ENCODE data around the gene NDUFAF8.

The NDUFAF8 gene

DNA sequence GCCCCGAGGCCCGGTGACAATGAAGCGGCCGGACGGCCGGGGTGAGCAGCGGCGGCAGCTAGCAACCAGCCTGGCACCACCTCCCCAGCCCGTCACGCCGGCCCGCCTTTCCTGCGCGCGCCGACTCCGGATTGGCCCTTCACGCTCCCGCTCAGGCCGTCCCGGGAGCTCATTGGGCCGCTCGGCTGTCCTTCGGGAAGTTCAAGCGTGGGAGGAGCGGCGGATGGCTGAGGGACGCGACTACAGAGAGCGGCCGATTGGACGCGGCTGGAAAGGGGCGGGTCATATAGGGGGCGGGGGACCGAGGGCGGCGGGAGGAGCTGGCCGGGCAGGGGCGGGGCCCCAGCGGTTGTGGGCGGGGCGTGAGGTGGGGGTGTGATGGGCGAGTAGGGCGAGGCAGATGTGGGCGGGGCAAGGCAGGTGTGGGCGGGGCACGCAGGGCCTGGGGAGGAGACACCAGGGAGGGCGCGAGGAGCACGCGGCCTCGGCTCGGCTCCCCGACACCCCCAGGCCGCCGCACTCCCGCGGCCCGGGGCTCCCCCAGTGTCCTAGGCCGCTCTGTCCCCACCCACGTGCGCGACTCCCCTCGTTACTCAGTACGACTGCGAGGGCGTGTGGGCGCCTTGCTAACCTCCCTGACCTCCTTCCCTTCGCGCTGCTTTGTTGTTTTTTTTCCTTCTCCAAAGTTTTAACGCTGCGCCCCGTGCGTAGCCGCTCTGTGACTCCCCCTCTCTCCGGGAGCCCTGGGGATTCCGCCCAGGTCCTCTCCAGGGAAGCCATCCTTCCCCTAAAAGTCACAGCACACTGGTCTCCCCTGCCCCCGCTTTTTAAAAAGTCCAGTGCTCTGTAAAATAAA, 16.0 kb upstream of the NDUFAF8 start, which contains the start of gene CEP131:
Gene CEP131 (minus strand): TSS at position 60 of the 856 bp plus-strand sequence. CDS start 2,909 bp downstream, outside the sequence.
- CTCF ChIA-PET, result interaction anchor here (0.6 to 1.0 kb wide), 5 partner anchors 9 to 780 kb away, joined by 3 read pairs; no protein-coding TSS in a partner anchor
- Histone ChIP-seq H3K27ac (ENCODE audit: extremely low read depth, low read depth, low read length) (peak within 1 kb of the TSS; percentile 78; the same call in 1 of the 2 replicates), H3K36me3 (ENCODE audit: control insufficient read depth in 2 of 2, insufficient read depth in 1 of 2, low read length in 2 of 2) (peaks cover 0 to 19% of the 10 kb centered on the region in 2 experiments; a peak in 2 of 3 replicates), H3K9me3 (ENCODE audit: control insufficient read depth, insufficient read depth, low read depth, low read length) (no peaks in the 10 kb centered on the region), H3K4me3 (ENCODE audit: low read depth, low read length) (peak within 1 kb of the TSS; percentile 86), H3K4me1 (ENCODE audit: control insufficient read depth, insufficient read depth, low read length) (peaks cover 13% of the 10 kb centered on the region)
- POLR2A ChIA-PET, result interaction anchor here (0.6 to 1.3 kb wide), 35 partner anchors 10 to 769 kb away, joined by 3 to 55 read pairs (median 4); partner anchors contain the start of genes ARL16, BAHCC1, CCDC137 and HGS
- TF ChIP-seq GFI1B (tag by site-specific recombination; IDR thresholded peaks at IDR 0.05), result no peak
- peak; percentile 86; the same call in 1 of the 2 replicates for TF ChIP-seq REPIN1 (tag by site-specific recombination; IDR thresholded peaks at IDR 0.05; ENCODE audit: low read depth)
- TF ChIP-seq ZNF366 (tag by site-specific recombination; conservative IDR thresholded peaks at IDR 0.05), result 0 out of 2 replicates have a peak, but pooled peaks have one; percentile 24
- TF ChIP-seq SCRT1 (tag by site-specific recombination; IDR thresholded peaks at IDR 0.05; ENCODE audit: borderline replicate concordance), result no peak
- TF ChIP-seq, protein P1, sequence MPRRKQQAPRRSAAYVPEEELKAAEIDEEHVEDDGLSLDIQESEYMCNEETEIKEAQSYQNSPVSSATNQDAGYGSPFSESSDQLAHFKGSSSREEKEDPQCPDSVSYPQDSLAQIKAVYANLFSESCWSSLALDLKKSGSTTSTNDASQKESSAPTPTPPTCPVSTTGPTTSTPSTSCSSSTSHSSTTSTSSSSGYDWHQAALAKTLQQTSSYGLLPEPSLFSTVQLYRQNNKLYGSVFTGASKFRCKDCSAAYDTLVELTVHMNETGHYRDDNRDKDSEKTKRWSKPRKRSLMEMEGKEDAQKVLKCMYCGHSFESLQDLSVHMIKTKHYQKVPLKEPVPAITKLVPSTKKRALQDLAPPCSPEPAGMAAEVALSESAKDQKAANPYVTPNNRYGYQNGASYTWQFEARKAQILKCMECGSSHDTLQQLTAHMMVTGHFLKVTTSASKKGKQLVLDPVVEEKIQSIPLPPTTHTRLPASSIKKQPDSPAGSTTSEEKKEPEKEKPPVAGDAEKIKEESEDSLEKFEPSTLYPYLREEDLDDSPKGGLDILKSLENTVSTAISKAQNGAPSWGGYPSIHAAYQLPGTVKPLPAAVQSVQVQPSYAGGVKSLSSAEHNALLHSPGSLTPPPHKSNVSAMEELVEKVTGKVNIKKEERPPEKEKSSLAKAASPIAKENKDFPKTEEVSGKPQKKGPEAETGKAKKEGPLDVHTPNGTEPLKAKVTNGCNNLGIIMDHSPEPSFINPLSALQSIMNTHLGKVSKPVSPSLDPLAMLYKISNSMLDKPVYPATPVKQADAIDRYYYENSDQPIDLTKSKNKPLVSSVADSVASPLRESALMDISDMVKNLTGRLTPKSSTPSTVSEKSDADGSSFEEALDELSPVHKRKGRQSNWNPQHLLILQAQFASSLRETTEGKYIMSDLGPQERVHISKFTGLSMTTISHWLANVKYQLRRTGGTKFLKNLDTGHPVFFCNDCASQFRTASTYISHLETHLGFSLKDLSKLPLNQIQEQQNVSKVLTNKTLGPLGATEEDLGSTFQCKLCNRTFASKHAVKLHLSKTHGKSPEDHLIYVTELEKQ (tag by site-specific recombination; IDR thresholded peaks at IDR 0.05; ENCODE audit: borderline replicate concordance), result no peak
- TF ChIP-seq IKZF3 (tag by site-specific recombination; IDR thresholded peaks at IDR 0.05), result 0 out of 2 replicates have a peak, but pooled peaks have one; percentile 29
- TF ChIP-seq, protein P2, sequence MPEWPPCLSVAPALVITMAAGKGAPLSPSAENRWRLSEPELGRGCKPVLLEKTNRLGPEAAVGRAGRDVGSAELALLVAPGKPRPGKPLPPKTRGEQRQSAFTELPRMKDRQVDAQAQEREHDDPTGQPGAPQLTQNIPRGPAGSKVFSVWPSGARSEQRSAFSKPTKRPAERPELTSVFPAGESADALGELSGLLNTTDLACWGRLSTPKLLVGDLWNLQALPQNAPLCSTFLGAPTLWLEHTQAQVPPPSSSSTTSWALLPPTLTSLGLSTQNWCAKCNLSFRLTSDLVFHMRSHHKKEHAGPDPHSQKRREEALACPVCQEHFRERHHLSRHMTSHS (tag by site-specific recombination; IDR thresholded peaks at IDR 0.05), result no peak
- TF ChIP-seq, protein P3, sequence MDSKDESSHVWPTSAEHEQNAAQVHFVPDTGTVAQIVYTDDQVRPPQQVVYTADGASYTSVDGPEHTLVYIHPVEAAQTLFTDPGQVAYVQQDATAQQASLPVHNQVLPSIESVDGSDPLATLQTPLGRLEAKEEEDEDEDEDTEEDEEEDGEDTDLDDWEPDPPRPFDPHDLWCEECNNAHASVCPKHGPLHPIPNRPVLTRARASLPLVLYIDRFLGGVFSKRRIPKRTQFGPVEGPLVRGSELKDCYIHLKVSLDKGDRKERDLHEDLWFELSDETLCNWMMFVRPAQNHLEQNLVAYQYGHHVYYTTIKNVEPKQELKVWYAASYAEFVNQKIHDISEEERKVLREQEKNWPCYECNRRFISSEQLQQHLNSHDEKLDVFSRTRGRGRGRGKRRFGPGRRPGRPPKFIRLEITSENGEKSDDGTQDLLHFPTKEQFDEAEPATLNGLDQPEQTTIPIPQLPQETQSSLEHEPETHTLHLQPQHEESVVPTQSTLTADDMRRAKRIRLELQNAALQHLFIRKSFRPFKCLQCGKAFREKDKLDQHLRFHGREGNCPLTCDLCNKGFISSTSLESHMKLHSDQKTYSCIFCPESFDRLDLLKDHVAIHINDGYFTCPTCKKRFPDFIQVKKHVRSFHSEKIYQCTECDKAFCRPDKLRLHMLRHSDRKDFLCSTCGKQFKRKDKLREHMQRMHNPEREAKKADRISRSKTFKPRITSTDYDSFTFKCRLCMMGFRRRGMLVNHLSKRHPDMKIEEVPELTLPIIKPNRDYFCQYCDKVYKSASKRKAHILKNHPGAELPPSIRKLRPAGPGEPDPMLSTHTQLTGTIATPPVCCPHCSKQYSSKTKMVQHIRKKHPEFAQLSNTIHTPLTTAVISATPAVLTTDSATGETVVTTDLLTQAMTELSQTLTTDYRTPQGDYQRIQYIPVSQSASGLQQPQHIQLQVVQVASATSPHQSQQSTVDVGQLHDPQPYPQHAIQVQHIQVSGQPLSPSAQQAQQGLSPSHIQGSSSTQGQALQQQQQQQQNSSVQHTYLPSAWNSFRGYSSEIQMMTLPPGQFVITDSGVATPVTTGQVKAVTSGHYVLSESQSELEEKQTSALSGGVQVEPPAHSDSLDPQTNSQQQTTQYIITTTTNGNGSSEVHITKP (tag by site-specific recombination; IDR thresholded peaks at IDR 0.05), result no peak; the same call in 1 of the 2 replicates
- no peak for TF ChIP-seq MYNN (tag by site-specific recombination; IDR thresholded peaks at IDR 0.05; ENCODE audit: borderline replicate concordance)
- TF ChIP-seq, protein P4, sequence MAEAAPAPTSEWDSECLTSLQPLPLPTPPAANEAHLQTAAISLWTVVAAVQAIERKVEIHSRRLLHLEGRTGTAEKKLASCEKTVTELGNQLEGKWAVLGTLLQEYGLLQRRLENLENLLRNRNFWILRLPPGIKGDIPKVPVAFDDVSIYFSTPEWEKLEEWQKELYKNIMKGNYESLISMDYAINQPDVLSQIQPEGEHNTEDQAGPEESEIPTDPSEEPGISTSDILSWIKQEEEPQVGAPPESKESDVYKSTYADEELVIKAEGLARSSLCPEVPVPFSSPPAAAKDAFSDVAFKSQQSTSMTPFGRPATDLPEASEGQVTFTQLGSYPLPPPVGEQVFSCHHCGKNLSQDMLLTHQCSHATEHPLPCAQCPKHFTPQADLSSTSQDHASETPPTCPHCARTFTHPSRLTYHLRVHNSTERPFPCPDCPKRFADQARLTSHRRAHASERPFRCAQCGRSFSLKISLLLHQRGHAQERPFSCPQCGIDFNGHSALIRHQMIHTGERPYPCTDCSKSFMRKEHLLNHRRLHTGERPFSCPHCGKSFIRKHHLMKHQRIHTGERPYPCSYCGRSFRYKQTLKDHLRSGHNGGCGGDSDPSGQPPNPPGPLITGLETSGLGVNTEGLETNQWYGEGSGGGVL (tag by site-specific recombination; IDR thresholded peaks at IDR 0.05), result no peak
- TF ChIP-seq ZNF121 (tag by site-specific recombination; IDR thresholded peaks at IDR 0.05), result no peak
- TF ChIP-seq SP3 (tag by site-specific recombination; IDR thresholded peaks at IDR 0.05), result peak; percentile 98
- TF ChIP-seq, protein P5, sequence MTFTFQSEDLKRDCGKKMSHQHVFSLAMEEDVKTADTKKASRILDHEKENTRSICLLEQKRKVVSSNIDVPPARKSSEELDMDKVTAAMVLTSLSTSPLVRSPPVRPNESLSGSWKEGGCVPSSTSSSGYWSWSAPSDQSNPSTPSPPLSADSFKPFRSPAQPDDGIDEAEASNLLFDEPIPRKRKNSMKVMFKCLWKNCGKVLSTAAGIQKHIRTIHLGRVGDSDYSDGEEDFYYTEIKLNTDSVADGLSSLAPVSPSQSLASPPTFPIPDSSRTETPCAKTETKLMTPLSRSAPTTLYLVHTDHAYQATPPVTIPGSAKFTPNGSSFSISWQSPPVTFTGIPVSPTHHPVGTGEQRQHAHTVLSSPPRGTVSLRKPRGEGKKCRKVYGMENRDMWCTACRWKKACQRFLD (tag by site-specific recombination; IDR thresholded peaks at IDR 0.05), result no peak
- TF ChIP-seq, protein P6, sequence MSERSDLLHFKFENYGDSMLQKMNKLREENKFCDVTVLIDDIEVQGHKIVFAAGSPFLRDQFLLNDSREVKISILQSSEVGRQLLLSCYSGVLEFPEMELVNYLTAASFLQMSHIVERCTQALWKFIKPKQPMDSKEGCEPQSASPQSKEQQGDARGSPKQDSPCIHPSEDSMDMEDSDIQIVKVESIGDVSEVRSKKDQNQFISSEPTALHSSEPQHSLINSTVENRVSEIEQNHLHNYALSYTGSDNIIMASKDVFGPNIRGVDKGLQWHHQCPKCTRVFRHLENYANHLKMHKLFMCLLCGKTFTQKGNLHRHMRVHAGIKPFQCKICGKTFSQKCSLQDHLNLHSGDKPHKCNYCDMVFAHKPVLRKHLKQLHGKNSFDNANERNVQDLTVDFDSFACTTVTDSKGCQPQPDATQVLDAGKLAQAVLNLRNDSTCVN (tag by site-specific recombination; optimal IDR thresholded peaks at IDR 0.05), result peak; percentile 70
- no peak for TF ChIP-seq ZNF274 (IDR thresholded peaks at IDR 0.05; ENCODE audit: low read length)
- TF ChIP-seq ZNF274 (tag by site-specific recombination; IDR thresholded peaks at IDR 0.05; ENCODE audit: borderline replicate concordance), result no peak
- peak; percentile 82 for TF ChIP-seq ZBTB48 (tag by site-specific recombination; IDR thresholded peaks at IDR 0.05)
- TF ChIP-seq, protein P7, sequence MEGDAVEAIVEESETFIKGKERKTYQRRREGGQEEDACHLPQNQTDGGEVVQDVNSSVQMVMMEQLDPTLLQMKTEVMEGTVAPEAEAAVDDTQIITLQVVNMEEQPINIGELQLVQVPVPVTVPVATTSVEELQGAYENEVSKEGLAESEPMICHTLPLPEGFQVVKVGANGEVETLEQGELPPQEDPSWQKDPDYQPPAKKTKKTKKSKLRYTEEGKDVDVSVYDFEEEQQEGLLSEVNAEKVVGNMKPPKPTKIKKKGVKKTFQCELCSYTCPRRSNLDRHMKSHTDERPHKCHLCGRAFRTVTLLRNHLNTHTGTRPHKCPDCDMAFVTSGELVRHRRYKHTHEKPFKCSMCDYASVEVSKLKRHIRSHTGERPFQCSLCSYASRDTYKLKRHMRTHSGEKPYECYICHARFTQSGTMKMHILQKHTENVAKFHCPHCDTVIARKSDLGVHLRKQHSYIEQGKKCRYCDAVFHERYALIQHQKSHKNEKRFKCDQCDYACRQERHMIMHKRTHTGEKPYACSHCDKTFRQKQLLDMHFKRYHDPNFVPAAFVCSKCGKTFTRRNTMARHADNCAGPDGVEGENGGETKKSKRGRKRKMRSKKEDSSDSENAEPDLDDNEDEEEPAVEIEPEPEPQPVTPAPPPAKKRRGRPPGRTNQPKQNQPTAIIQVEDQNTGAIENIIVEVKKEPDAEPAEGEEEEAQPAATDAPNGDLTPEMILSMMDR (tag by site-specific recombination; IDR thresholded peaks at IDR 0.05), result peak; percentile 37; the same call in 1 of the 2 replicates
- TF ChIP-seq ZXDB (tag by site-specific recombination; IDR thresholded peaks at IDR 0.05), result no peak
- no peak for TF ChIP-seq ZNF133 (tag by site-specific recombination; IDR thresholded peaks at IDR 0.05)
- TF ChIP-seq ZNF600 (tag by site-specific recombination; IDR thresholded peaks at IDR 0.05), result no peak

Measured in HEK293 (cell line).